ENCODE measurements around the gene ALDH4A1. TPM values are rescaled to one million over a fixed set of nuclear protein-coding genes. Genes with fewer than 3 reads are reported as not detected.

ALDH4A1 gene, protein sequence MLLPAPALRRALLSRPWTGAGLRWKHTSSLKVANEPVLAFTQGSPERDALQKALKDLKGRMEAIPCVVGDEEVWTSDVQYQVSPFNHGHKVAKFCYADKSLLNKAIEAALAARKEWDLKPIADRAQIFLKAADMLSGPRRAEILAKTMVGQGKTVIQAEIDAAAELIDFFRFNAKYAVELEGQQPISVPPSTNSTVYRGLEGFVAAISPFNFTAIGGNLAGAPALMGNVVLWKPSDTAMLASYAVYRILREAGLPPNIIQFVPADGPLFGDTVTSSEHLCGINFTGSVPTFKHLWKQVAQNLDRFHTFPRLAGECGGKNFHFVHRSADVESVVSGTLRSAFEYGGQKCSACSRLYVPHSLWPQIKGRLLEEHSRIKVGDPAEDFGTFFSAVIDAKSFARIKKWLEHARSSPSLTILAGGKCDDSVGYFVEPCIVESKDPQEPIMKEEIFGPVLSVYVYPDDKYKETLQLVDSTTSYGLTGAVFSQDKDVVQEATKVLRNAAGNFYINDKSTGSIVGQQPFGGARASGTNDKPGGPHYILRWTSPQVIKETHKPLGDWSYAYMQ
- 12.7 and 13.8 TPM in 2 replicates for total RNA-seq

GRCh38 chr1:18902523-18903290 lies at the start of gene ALDH4A1:
ALDH4A1 (minus strand) TSS chr1:18902555; CDS start chr1:18902523, 32 bp downstream.

DNA sequence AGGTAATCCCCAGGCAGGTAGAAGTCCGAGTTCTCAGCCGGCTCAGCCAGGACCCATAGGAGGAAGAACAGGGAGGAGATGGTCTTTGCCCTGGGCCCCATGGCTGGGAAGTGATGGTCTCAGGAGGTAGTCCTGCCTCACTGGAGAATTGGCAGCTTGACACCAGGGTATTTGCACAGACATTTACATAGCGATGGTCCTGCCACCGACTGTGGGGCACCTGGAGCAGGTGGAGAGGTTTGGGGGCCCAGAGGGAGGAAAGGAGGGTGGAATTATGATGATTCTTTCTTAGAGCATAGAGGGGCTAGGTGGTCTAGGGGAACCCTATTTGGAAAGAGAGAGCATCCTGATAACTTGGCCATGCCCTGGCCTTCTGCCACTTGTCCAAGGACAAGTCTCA lies 42.8 kb downstream of the ALDH4A1 start, which contains the start of gene TAS1R2:
Gene TAS1R2, minus strand, starts transcription at position 101 of the 400 bp plus-strand sequence. Its CDS starts 0 bp downstream, at position 101.

Small RNAs within 50 kb of the gene (small RNA-seq; reads per million reads assigned to genes)
- gene MIR1290 (not detected), gene MIR4695 (not detected)

Other genes starting within 250 kb of the ALDH4A1 start
- not detected in 2 replicates for gene TAS1R2, start 42.9 kb downstream of the ALDH4A1 start, total RNA-seq
- 39.6 and 44.1 TPM in 2 replicates for gene IFFO2, start 54.1 kb upstream of the ALDH4A1 start, total RNA-seq

Data from thoracic aorta endothelial cell (primary cell).